ENCODE data around the gene GDPGP1.

- TF ChIP-seq CTCF (conservative IDR thresholded peaks at IDR 0.05; ENCODE audit: low read depth, low read length) (no peak), POLR2A (IDR thresholded peaks at IDR 0.05; ENCODE audit: low read depth, low read length) (no peak), MAFK (IDR thresholded peaks at IDR 0.05; ENCODE audit: low read depth, low read length) (no peak), CEBPB (IDR thresholded peaks at IDR 0.05; ENCODE audit: low read depth, low read length) (no peak), ELK1 (IDR thresholded peaks at IDR 0.05; ENCODE audit: borderline replicate concordance, low read depth, low read length) (no peak), RAD21 (IDR thresholded peaks at IDR 0.05; ENCODE audit: low read length) (no peak), FOS (IDR thresholded peaks at IDR 0.05; ENCODE audit: low read depth, low read length) (no peak), NFE2L2 (IDR thresholded peaks at IDR 0.05; ENCODE audit: low read depth, low read length) (no peak), MXI1 (IDR thresholded peaks at IDR 0.05; ENCODE audit: borderline replicate concordance, low read depth, low read length) (no peak), RCOR1 (IDR thresholded peaks at IDR 0.05; ENCODE audit: insufficient replicate concordance, low read length) (no peak)
Measured at GRCh38 chr15:90212221-90213098, 21.5 kb upstream of the GDPGP1 start.
